Stimulated activated naive B cell treated with anti-CD40 and anti-IgM and Interleukin-4, amounts not matched to agents 10 μg/mL and 1 μg/mL and 100 μg/mL, for 72 hours (primary cell): ENCODE results near the gene ATP1B4.

Experiments
- ATAC-seq, 2 donors: fragments of 150-1000 bp; cut with Tn5 transposase; replicated peaks; 2 replicates each; pipeline ENCODE4 v1.10.0; 2021; ENCODE audit warnings: moderate library complexity in 1 of 2
- DNase-seq: peaks from one replicate; pipeline ENCODE4 v3.0.0; 2021
- H3K27ac Mint-ChIP-seq: one replicate; pipeline ENCODE4 v1.8.0; 2022; ENCODE audit warnings: mild to moderate bottlenecking, mixed read lengths
- H3K27me3 Mint-ChIP-seq, 2 donors: one replicate each; pipeline ENCODE4 v1.8.0; 2022; ENCODE audit warnings: mixed read lengths in 2 of 2
- H3K36me3 Mint-ChIP-seq, 2 donors: one replicate each; pipeline ENCODE4 v1.8.0; 2022; ENCODE audit warnings: mixed read lengths in 2 of 2, mild to moderate bottlenecking in 1 of 2
- H3K4me1 Mint-ChIP-seq, 2 donors: one replicate each; pipeline ENCODE4 v1.8.0; 2022; ENCODE audit warnings: mixed read lengths in 2 of 2, mild to moderate bottlenecking in 1 of 2
- H3K4me3 Mint-ChIP-seq, 2 donors: one replicate each; pipeline ENCODE4 v1.8.0; 2022; ENCODE audit warnings: mild to moderate bottlenecking in 2 of 2, mixed read lengths in 2 of 2, moderate library complexity in 1 of 2
- H3K9me3 Mint-ChIP-seq, 2 donors: one replicate each; pipeline ENCODE4 v1.8.0; 2022; ENCODE audit warnings: mixed read lengths in 2 of 2, mild to moderate bottlenecking in 1 of 2

Gene ATP1B4

GRCh38 chrX:120406638-120407037 lies 44.7 kb downstream of the ATP1B4 start:
- ATAC-seq: no peak
- H3K27ac Mint-ChIP-seq: no peak overlapping the region
- peaks cover 5 to 11% of the 10 kb centered on the region in 2 donors for H3K9me3 Mint-ChIP-seq
- no peak for DNase-seq
- peaks cover 4 to 6% of the 10 kb centered on the region in 2 donors for H3K27me3 Mint-ChIP-seq
- H3K4me1 Mint-ChIP-seq: no peaks in the 10 kb centered on the region
- H3K36me3 Mint-ChIP-seq: peaks cover 8 to 10% of the 10 kb centered on the region in 2 donors
- no peak overlapping the region for H3K4me3 Mint-ChIP-seq

GRCh38 chrX:120408168-120408567 lies 46.3 kb downstream of the ATP1B4 start:
- Mint-ChIP-seq H3K4me1 (no peaks in the 10 kb centered on the region), H3K27ac (no peak overlapping the region), H3K36me3 (peaks cover 8 to 10% of the 10 kb centered on the region in 2 donors), H3K27me3 (peaks cover 4 to 6% of the 10 kb centered on the region in 2 donors), H3K9me3 (peaks cover 5 to 11% of the 10 kb centered on the region in 2 donors), H3K4me3 (no peak overlapping the region)
- ATAC-seq: no peak
- DNase-seq: no peak

GRCh38 chrX:120419463-120419862 lies 57.6 kb downstream of the ATP1B4 start:
- H3K27ac Mint-ChIP-seq: peak overlapping the region; percentile 14
- H3K27me3 Mint-ChIP-seq: no peaks in the 10 kb centered on the region
- no peak overlapping the region for H3K4me3 Mint-ChIP-seq
- H3K9me3 Mint-ChIP-seq: peaks cover 0 to 4% of the 10 kb centered on the region in 2 donors
- peaks cover 12 to 23% of the 10 kb centered on the region in 2 donors for H3K4me1 Mint-ChIP-seq
- no peaks in the 10 kb centered on the region for H3K36me3 Mint-ChIP-seq
- ATAC-seq (no peak), DNase-seq (no peak)

- DNase-seq: no peak
- ATAC-seq: no peak
- Mint-ChIP-seq H3K9me3 (peaks cover 0 to 2% of the 10 kb centered on the region in 2 donors), H3K4me3 (no peak overlapping the region), H3K36me3 (peaks cover 2 to 4% of the 10 kb centered on the region in 2 donors), H3K27ac (no peak overlapping the region), H3K4me1 (peaks cover 7 to 12% of the 10 kb centered on the region in 2 donors), H3K27me3 (no peaks in the 10 kb centered on the region)
These were observed 64.7 kb downstream of the ATP1B4 start for GRCh38 chrX:120426599-120426998.

GRCh38 chrX:120428309-120428708 lies 66.4 kb downstream of the ATP1B4 start:
- DNase-seq (no peak), ATAC-seq (no peak)
- peaks cover 18 to 21% of the 10 kb centered on the region in 2 donors for H3K36me3 Mint-ChIP-seq
- H3K27ac Mint-ChIP-seq: no peak overlapping the region
- peaks cover 5 to 12% of the 10 kb centered on the region in 2 donors for H3K4me1 Mint-ChIP-seq
- no peaks in the 10 kb centered on the region for H3K27me3 Mint-ChIP-seq
- no peaks in the 10 kb centered on the region for H3K9me3 Mint-ChIP-seq
- H3K4me3 Mint-ChIP-seq: no peak overlapping the region

GRCh38 chrX:120429776-120430540 lies 68.1 kb downstream of the ATP1B4 start:
- DNase-seq (no peak), ATAC-seq (peak in 1 of 2 donors; percentile 51)
- H3K4me3 Mint-ChIP-seq: no peak overlapping the region
- H3K4me1 Mint-ChIP-seq: peaks cover 3 to 5% of the 10 kb centered on the region in 2 donors
- H3K36me3 Mint-ChIP-seq: peaks cover 22% of the 10 kb centered on the region in 2 donors
- no peak overlapping the region for H3K27ac Mint-ChIP-seq
- H3K27me3 Mint-ChIP-seq: no peaks in the 10 kb centered on the region
- H3K9me3 Mint-ChIP-seq: no peaks in the 10 kb centered on the region
